Gastroesophageal sphincter (tissue), 3 donors: ENCODE data around the gene ALDH1L1.

ENCODE experiments used
- CTCF ChIP-seq, 4 experiments: fragments of 200-600 bp in 2 of 4; fragments of 450-650 bp in 2 of 4; sonication (generic) in 1 of 4; IDR thresholded peaks; one replicate each; pipeline ENCODE4 v1.5.1; 2017 to 2019; ENCODE audit warnings: antibody characterized with exemption in 4 of 4, mild to moderate bottlenecking in 2 of 4, moderate library complexity in 2 of 4
- EP300 ChIP-seq: sonication (generic); formaldehyde crosslinking; IDR thresholded peaks from one replicate; pipeline ENCODE4 v1.6.1; 2017; ENCODE audit warnings: antibody characterized with exemption, mild to moderate bottlenecking

GRCh38 chr3:126226374-126226773, 46.0 kb upstream of the ALDH1L1 start:
- TF ChIP-seq CTCF (IDR thresholded peaks at IDR 0.05) (no peak), EP300 (no peak)
